GM23338 (cell line): Measurements from ENCODE around the gene AK4. TPM values are rescaled to one million over a fixed set of nuclear protein-coding genes. Genes with fewer than 3 reads are reported as not detected.

Source experiments
- ATAC-seq: fragments of 200-7000 bp; cut with Tn5 transposase; 3 replicates; pipeline ENCODE4 v1.9.1; 2020
- DNase-seq: peaks from one replicate; pipeline ENCODE4 v3.0.0-alpha.2; 2015; ENCODE audit warnings: low spot score
- H2AFZ ChIP-seq: fragments of 200-600 bp; sonication (generic); 2 replicates; pipeline ENCODE4 v1.8.0; 2016; ENCODE audit warnings: antibody characterized with exemption, mild to moderate bottlenecking, moderate library complexity
- H3F3A ChIP-seq: fragments of 200-600 bp; sonication (generic); replicated peaks from 2 replicates; pipeline ENCODE4 v1.8.0; 2017; ENCODE audit warnings: antibody characterized with exemption, mixed run types, low read depth
- H3K27ac ChIP-seq: fragments of 200-600 bp; sonication (generic); 2 replicates; pipeline ENCODE4 v1.6.1; 2016; ENCODE audit warnings: low read depth
- H3K27me3 ChIP-seq: fragments of 200-600 bp; sonication (generic); 2 replicates; pipeline ENCODE4 v1.8.0; 2016; ENCODE audit warnings: mild to moderate bottlenecking, mixed run types, moderate library complexity; ENCODE audit not compliant: insufficient read depth
- H3K36me3 ChIP-seq: fragments of 200-600 bp; sonication (generic); 2 replicates; pipeline ENCODE4 v1.8.0; 2016; ENCODE audit warnings: mild to moderate bottlenecking; ENCODE audit not compliant: insufficient read depth
- H3K4me1 ChIP-seq: fragments of 200-600 bp; sonication (generic); 2 replicates; pipeline ENCODE4 v1.8.0; 2016; ENCODE audit warnings: mild to moderate bottlenecking, moderate library complexity; ENCODE audit not compliant: insufficient read depth
- H3K4me2 ChIP-seq: fragments of 200-600 bp; sonication (generic); 2 replicates; pipeline ENCODE4 v1.7.1; 2017; ENCODE audit warnings: mixed run types
- H3K4me3 ChIP-seq: fragments of 200-600 bp; sonication (generic); 2 replicates; pipeline ENCODE4 v1.6.1; 2016; ENCODE audit warnings: mixed run types
- H3K79me2 ChIP-seq: fragments of 200-600 bp; sonication (generic); replicated peaks from 2 replicates; pipeline ENCODE4 v1.8.0; 2017; ENCODE audit warnings: mild to moderate bottlenecking; ENCODE audit not compliant: insufficient read depth
- H3K9me2 ChIP-seq: fragments of 200-600 bp; sonication (generic); 2 replicates; pipeline ENCODE4 v1.8.0; 2017; ENCODE audit not compliant: insufficient read depth
- H4K20me1 ChIP-seq: fragments of 200-600 bp; sonication (generic); replicated peaks from 2 replicates; pipeline ENCODE4 v1.8.0; 2017; ENCODE audit warnings: mild to moderate bottlenecking; ENCODE audit not compliant: insufficient read depth
- H3K27ac Mint-ChIP-seq: 2 replicates; pipeline ENCODE4 v1.8.0; 2020; ENCODE audit warnings: inconsistent platforms, mild to moderate bottlenecking, moderate library complexity, mixed read lengths
- H3K27me3 Mint-ChIP-seq: 3 replicates; pipeline ENCODE4 v1.8.0; 2022; ENCODE audit warnings: low read depth, mild to moderate bottlenecking, moderate library complexity, mixed read lengths, inconsistent platforms; ENCODE audit not compliant: insufficient read depth, poor library complexity
- H3K36me3 Mint-ChIP-seq: 3 replicates; pipeline ENCODE4 v1.8.0; 2021; ENCODE audit warnings: low read depth, mild to moderate bottlenecking, inconsistent platforms, moderate library complexity, mixed read lengths
- H3K4me1 Mint-ChIP-seq: 3 replicates; pipeline ENCODE4 v1.8.0; 2020; ENCODE audit warnings: mild to moderate bottlenecking, inconsistent platforms, mixed read lengths
- H3K4me3 Mint-ChIP-seq: 3 replicates; pipeline ENCODE4 v1.8.0; 2021; ENCODE audit warnings: moderate library complexity, mild to moderate bottlenecking, inconsistent platforms, mixed read lengths
- H3K9me3 Mint-ChIP-seq: 3 replicates; pipeline ENCODE4 v1.8.0; 2020; ENCODE audit warnings: moderate library complexity, mild to moderate bottlenecking, inconsistent platforms, mixed read lengths
- JUNB ChIP-seq: IDR thresholded peaks from one replicate; pipeline ENCODE4 v1.6.1; 2016; ENCODE audit warnings: antibody characterized with exemption; ENCODE audit not compliant: unreplicated experiment
- NANOG ChIP-seq: IDR thresholded peaks from 2 replicates; pipeline ENCODE4 v1.6.1; 2016; ENCODE audit warnings: antibody characterized with exemption, borderline replicate concordance
- POLR2AphosphoS5 ChIP-seq: IDR thresholded peaks from 2 replicates; pipeline ENCODE4 v1.6.1; 2016; ENCODE audit warnings: antibody characterized with exemption, low read depth
- ZNF331 ChIP-seq: fragments of 250-450 bp; sonication (Bioruptor Pico); IDR thresholded peaks from 2 replicates; pipeline ENCODE4 v1.5.0; 2020; ENCODE audit warnings: low read depth, mild to moderate bottlenecking, moderate library complexity
- polyA plus RNA-seq: library from polyadenylated mRNA; unstranded; fragments of >200 nt; fragmentation: Nextera tagmentation; extraction: Ambion mirVana; gene quantifications from 2 replicates; pipeline ENCODE4 v1.2.1, GENCODE V29; 2016
- total RNA-seq: library from RNA; depleted of rRNA; stranded (reverse); fragments of >200 nt; shearing (Covaris generic); gene quantifications from 2 replicates; pipeline ENCODE4 v1.2.3, GENCODE V29; 2014
- TF ChIP-seq, protein P1 (sequence below): IDR thresholded peaks from 2 replicates; pipeline ENCODE4 v1.6.1; 2016; ENCODE audit warnings: antibody characterized with exemption
- TF ChIP-seq, protein P2 (sequence below): IDR thresholded peaks from one replicate; pipeline ENCODE4 v1.6.1; 2018; ENCODE audit warnings: antibody characterized with exemption; ENCODE audit not compliant: unreplicated experiment

AK4 gene
- total and polyA plus RNA-seq, 2 experiments from 2014 or later = 123 to 127 TPM

DNA sequence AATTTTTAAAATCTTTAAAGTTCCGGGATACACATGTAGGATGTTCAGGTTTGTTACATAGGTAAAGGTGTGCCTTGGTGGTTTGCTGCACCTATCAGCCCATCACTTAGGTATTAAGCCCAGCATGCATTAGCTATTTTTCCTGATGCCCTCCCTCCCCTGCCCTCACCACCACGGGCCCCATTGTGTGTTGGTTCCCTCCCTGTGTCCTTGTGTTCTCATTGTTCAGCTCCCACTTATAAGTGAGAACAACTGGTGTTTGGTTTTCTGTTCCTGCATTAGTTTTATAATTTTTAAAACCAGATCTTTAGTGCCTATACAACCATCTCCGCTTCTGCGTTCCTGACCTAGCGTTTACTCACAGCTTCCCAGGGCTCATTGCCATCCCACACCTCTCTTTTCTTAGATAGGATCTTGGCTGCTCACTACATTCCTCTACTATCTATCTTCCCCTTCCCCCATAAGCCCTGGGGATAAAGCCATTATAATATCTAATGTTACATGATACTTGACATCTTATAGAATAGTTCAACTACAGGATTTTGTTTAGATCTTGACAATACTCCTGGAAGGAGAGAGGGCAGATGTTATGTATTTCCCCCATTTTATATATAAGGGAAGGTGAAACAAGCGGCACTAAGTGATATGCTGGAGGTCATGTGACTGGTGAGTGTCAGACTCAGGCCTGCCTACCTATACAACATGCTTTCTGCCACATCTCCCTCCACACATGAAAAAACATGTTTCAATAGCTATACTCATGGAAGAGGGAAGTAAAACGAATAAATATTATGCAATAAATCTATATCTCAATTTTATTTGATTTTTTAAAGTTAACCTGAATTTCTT, 109.1 kb downstream of the AK4 start:
- H3K79me2 ChIP-seq = no peaks in the 10 kb centered on the region
- H3K4me1 ChIP-seq = peaks cover 14% of the 10 kb centered on the region
- Mint-ChIP-seq H3K9me3 (no peaks in the 10 kb centered on the region), H3K27ac (no peak overlapping the region), H3K4me3 (no peak overlapping the region), H3K4me1 (peaks cover 26% of the 10 kb centered on the region), H3K36me3 (no peaks in the 10 kb centered on the region; the same call in 2 of the 3 replicates), H3K27me3 (peaks cover 18% of the 10 kb centered on the region)
- no peak overlapping the region for H3K27ac ChIP-seq
- ATAC-seq = no peak
- H3K4me3 ChIP-seq = no peak overlapping the region
- no peak overlapping the region for H3K4me2 ChIP-seq
- no peak for DNase-seq
- no peak overlapping the region for H2AFZ ChIP-seq
- H3F3A ChIP-seq = peaks cover 5% of the 10 kb centered on the region; the same call in 1 of the 2 replicates
- TF ChIP-seq, protein P1, sequence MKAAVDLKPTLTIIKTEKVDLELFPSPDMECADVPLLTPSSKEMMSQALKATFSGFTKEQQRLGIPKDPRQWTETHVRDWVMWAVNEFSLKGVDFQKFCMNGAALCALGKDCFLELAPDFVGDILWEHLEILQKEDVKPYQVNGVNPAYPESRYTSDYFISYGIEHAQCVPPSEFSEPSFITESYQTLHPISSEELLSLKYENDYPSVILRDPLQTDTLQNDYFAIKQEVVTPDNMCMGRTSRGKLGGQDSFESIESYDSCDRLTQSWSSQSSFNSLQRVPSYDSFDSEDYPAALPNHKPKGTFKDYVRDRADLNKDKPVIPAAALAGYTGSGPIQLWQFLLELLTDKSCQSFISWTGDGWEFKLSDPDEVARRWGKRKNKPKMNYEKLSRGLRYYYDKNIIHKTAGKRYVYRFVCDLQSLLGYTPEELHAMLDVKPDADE = no peak
- TF ChIP-seq JUNB = no peak
- TF ChIP-seq, protein P2, sequence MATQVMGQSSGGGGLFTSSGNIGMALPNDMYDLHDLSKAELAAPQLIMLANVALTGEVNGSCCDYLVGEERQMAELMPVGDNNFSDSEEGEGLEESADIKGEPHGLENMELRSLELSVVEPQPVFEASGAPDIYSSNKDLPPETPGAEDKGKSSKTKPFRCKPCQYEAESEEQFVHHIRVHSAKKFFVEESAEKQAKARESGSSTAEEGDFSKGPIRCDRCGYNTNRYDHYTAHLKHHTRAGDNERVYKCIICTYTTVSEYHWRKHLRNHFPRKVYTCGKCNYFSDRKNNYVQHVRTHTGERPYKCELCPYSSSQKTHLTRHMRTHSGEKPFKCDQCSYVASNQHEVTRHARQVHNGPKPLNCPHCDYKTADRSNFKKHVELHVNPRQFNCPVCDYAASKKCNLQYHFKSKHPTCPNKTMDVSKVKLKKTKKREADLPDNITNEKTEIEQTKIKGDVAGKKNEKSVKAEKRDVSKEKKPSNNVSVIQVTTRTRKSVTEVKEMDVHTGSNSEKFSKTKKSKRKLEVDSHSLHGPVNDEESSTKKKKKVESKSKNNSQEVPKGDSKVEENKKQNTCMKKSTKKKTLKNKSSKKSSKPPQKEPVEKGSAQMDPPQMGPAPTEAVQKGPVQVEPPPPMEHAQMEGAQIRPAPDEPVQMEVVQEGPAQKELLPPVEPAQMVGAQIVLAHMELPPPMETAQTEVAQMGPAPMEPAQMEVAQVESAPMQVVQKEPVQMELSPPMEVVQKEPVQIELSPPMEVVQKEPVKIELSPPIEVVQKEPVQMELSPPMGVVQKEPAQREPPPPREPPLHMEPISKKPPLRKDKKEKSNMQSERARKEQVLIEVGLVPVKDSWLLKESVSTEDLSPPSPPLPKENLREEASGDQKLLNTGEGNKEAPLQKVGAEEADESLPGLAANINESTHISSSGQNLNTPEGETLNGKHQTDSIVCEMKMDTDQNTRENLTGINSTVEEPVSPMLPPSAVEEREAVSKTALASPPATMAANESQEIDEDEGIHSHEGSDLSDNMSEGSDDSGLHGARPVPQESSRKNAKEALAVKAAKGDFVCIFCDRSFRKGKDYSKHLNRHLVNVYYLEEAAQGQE = no peak
- TF ChIP-seq POLR2AphosphoS5 = no peak
- no peak for TF ChIP-seq ZNF331 (CRISPR knock-in tag)
- no peaks in the 10 kb centered on the region; the same call in 1 of the 2 replicates for H4K20me1 ChIP-seq
- H3K9me2 ChIP-seq = no peaks in the 10 kb centered on the region
- no peaks in the 10 kb centered on the region for H3K36me3 ChIP-seq
- H3K27me3 ChIP-seq = peaks cover 35% of the 10 kb centered on the region

DNA sequence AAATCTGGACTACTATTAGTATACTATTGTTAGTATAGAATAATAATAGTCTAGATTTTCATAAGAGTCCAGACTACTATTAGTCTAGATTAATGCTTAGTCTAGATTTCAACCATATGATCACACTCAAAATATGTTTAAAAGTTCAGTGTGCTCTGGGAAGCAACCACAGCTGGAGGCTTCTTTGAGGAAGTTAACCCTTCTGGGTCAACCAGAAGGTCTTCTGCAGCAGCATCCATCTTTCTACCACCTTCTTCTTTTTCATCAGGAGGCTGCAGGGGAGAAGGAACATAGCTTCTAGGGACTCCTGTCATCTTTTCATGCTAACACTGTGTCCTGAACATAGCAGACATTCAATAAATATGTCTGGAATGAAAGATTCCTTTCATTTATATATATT, 110.1 kb downstream of the AK4 start:
- Mint-ChIP-seq H3K9me3 (no peaks in the 10 kb centered on the region), H3K27ac (no peak overlapping the region), H3K27me3 (peaks cover 18% of the 10 kb centered on the region), H3K36me3 (no peaks in the 10 kb centered on the region; the same call in 2 of the 3 replicates), H3K4me1 (peaks cover 26% of the 10 kb centered on the region), H3K4me3 (no peak overlapping the region)
- DNase-seq (no peak), ATAC-seq (no peak)
- TF ChIP-seq NANOG = no peak
- peaks cover 5% of the 10 kb centered on the region; the same call in 1 of the 2 replicates for H3F3A ChIP-seq
- no peak overlapping the region for H3K27ac ChIP-seq
- H2AFZ ChIP-seq = no peak overlapping the region
- H4K20me1 ChIP-seq = no peaks in the 10 kb centered on the region; the same call in 1 of the 2 replicates
- H3K4me1 ChIP-seq = peaks cover 14% of the 10 kb centered on the region
- H3K27me3 ChIP-seq = peaks cover 32% of the 10 kb centered on the region
- no peak overlapping the region for H3K4me3 ChIP-seq
- H3K4me2 ChIP-seq = no peak overlapping the region
- no peaks in the 10 kb centered on the region for H3K79me2 ChIP-seq
- no peaks in the 10 kb centered on the region for H3K36me3 ChIP-seq
- no peaks in the 10 kb centered on the region for H3K9me2 ChIP-seq
